K562 (cell line): ENCODE results near the gene ARAP1. TPM values are rescaled to one million over a fixed set of nuclear protein-coding genes. Genes with fewer than 3 reads are reported as not detected.

Source experiments
- ATAC-seq: fragments of 200-7000 bp; cut with Tn5 transposase; 3 replicates; pipeline ENCODE4 v1.9.1; 2020; ENCODE audit warnings: moderate library complexity
- BruUV-seq: library from RNA; stranded (reverse); fragments of 400-500 nt; replicated peaks from 2 replicates; lab custom pipeline; 2021; lab: Mats Ljungman, UMichigan
- CTCF ChIA-PET: fragments of 300-600 bp; formaldehyde crosslinking; extraction: SDS; loops from one replicate; lab custom pipeline; 2021; ENCODE audit warnings: low intra/inter-chr PET ratio; lab: Yijun Ruan, JAX
- POLR2A ChIA-PET: fragments of 300-600, 350-650 bp; sonication (Branson Sonifier 250); formaldehyde crosslinking; extraction: SDS; loops from one replicate; lab custom pipeline; 2021; ENCODE audit warnings: antibody characterized with exemption, inconsistent platforms; lab: Yijun Ruan, JAX
- DNase-seq, 4 experiments: peaks; one replicate each; pipeline versions ENCODE4 v3.0.0 to v3.0.0-alpha.2; 2011 to 2018; ENCODE audit warnings: low spot score in 3 of 4, mixed read lengths in 3 of 4; ENCODE audit errors: extremely low read depth in 1 of 4
- FAIRE-seq: peaks from 2 replicates; lab custom pipeline; 2011; peaks lifted over from hg19 to GRCh38; lab: Jason Lieb, UNC
- H2AFZ ChIP-seq: 2 replicates; pipeline ENCODE4 v1.6.0; 2011; ENCODE audit warnings: low read depth, low read length, control low read depth, inconsistent platforms
- H3K27ac ChIP-seq: fragments of 200-600 bp; 3 replicates; pipeline ENCODE4 v1.8.0; 2011; ENCODE audit warnings: low read depth, mild to moderate bottlenecking, control low read depth, inconsistent platforms, low read length, moderate library complexity, mixed read lengths; ENCODE audit errors: extremely low read depth
- H3K27me3 ChIP-seq, 2 experiments: fragments of 300-600 bp in 1 of 2; 2 replicates in 1 of 2; 3 replicates in 1 of 2; pipeline versions ENCODE4 v1.6.0 to v1.8.0; 2011; ENCODE audit warnings: inconsistent platforms in 2 of 2, low read length in 2 of 2, mild to moderate bottlenecking in 1 of 2, mixed read lengths in 1 of 2, moderate library complexity in 1 of 2; ENCODE audit not compliant: control insufficient read depth in 2 of 2, insufficient read depth in 2 of 2
- H3K36me3 ChIP-seq: fragments of 300-600 bp; 3 replicates; pipeline ENCODE4 v1.8.0; 2011; ENCODE audit warnings: mild to moderate bottlenecking, low read length, inconsistent platforms; ENCODE audit not compliant: control insufficient read depth, insufficient read depth
- H3K4me1 ChIP-seq, 2 experiments: fragments of 200-600 bp in 1 of 2; replicated peaks in 1 of 2; 2 replicates in 1 of 2; 3 replicates in 1 of 2; pipeline versions ENCODE4 v1.5.1 to v1.8.0; 2011; ENCODE audit warnings: inconsistent platforms in 2 of 2, low read length in 2 of 2, mild to moderate bottlenecking in 1 of 2, mixed read lengths in 1 of 2, moderate library complexity in 1 of 2; ENCODE audit not compliant: control insufficient read depth in 2 of 2, insufficient read depth in 2 of 2
- H3K4me2 ChIP-seq: 2 replicates; pipeline ENCODE4 v1.6.1; 2011; ENCODE audit warnings: low read length, control low read depth, inconsistent platforms, mixed read lengths; ENCODE audit not compliant: insufficient read depth
- H3K4me3 ChIP-seq: fragments of 200-600 bp; sonication (generic), shearing (Covaris generic); 2 replicates; pipeline ENCODE4 v1.5.1; 2016; ENCODE audit warnings: control low read depth, inconsistent platforms
- H3K79me2 ChIP-seq: fragments of 200-600 bp; 3 replicates; pipeline ENCODE4 v1.8.0; 2011; ENCODE audit warnings: low read length, inconsistent platforms; ENCODE audit not compliant: control insufficient read depth, insufficient read depth
- H3K9ac ChIP-seq, 2 experiments: 2 replicates each; pipeline versions ENCODE4 v1.6.0 to v1.6.1; 2011; ENCODE audit warnings: low read depth in 2 of 2, low read length in 2 of 2, control low read depth in 1 of 2, inconsistent platforms in 1 of 2, mild to moderate bottlenecking in 1 of 2, mixed read lengths in 1 of 2; ENCODE audit not compliant: insufficient read depth in 1 of 2
- H3K9me1 ChIP-seq: one replicate; pipeline ENCODE4 v1.6.0; 2011; ENCODE audit warnings: inconsistent platforms, mild to moderate bottlenecking, low read length, moderate library complexity; ENCODE audit not compliant: control insufficient read depth, insufficient read depth
- H3K9me3 ChIP-seq: replicated peaks from 2 replicates; pipeline ENCODE4 v1.5.1; 2011; ENCODE audit warnings: low read depth, low read length, inconsistent platforms; ENCODE audit not compliant: control insufficient read depth, insufficient read depth
- H4K20me1 ChIP-seq: replicated peaks from 2 replicates; pipeline ENCODE4 v1.6.1; 2011; ENCODE audit warnings: low read length, inconsistent platforms, mixed read lengths; ENCODE audit not compliant: control insufficient read depth, insufficient read depth
- ESRRB ChIP-seq: fragments of 250-450 bp; sonication (Bioruptor Pico); IDR thresholded peaks from 2 replicates; pipeline ENCODE4 v1.5.0; 2020; ENCODE audit warnings: mild to moderate bottlenecking, moderate library complexity, borderline replicate concordance
- GABPB1 ChIP-seq: sonication (generic); formaldehyde crosslinking; IDR thresholded peaks from 2 replicates; pipeline ENCODE4 v1.8.0; 2022; ENCODE audit warnings: mild to moderate bottlenecking, missing genetic modification reagents
- GTF2E2 ChIP-seq: fragments of 200-800 bp; sonication (Bioruptor generic); IDR thresholded peaks from 2 replicates; pipeline ENCODE4 v1.6.1; 2016; ENCODE audit warnings: missing genetic modification characterization, missing compliant biosample characterization
- MBD2 ChIP-seq: sonication (generic); IDR thresholded peaks from 2 replicates; pipeline ENCODE4 v1.6.1; 2016; ENCODE audit warnings: low read depth, borderline replicate concordance
- PRDM10 ChIP-seq: fragments of 450-650 bp; IDR thresholded peaks from 2 replicates; pipeline ENCODE4 v1.6.1; 2018; ENCODE audit not compliant: partially characterized antibody
- ZNF232 ChIP-seq: sonication (generic); formaldehyde crosslinking; IDR thresholded peaks from 2 replicates; pipeline ENCODE4 v1.8.0; 2022; ENCODE audit warnings: mild to moderate bottlenecking, missing genetic modification reagents
- ZNF766 ChIP-seq: fragments of 200-800 bp; sonication (Bioruptor generic); conservative IDR thresholded peaks from 2 replicates; pipeline ENCODE4 v1.6.1; 2016; ENCODE audit warnings: missing genetic modification characterization, missing compliant biosample characterization
- WGBS: fragments of 100-300 bp; shearing (Covaris generic); methylation state at CpG from one replicate; pipeline ENCODE4 v1.1.6; 2016; ENCODE audit warnings: low coverage, mixed read lengths; ENCODE audit not compliant: insufficient coverage; ENCODE audit errors: missing lambda C conversion rate; 5-methylcytosine and 5-hydroxymethylcytosine counted together
- in situ Hi-C: fragments of 300-500 bp; cut with MboI; formaldehyde crosslinking; loops from 4 replicates; pipeline ENCODE4 v1.15.0; 2018; ENCODE audit warnings: inconsistent platforms, mixed read lengths
- intact Hi-C: fragments of 100-400 bp; cut with micrococcal nuclease; formaldehyde crosslinking; loops from 2 replicates; pipeline ENCODE4 v1.14.2; 2022
- polyA plus RNA-seq, 8 experiments: library from polyadenylated mRNA; depleted of rRNA in 4 of 8; stranded (reverse) in 5 of 8; unstranded in 3 of 8; fragments of >200 nt; fragmentation: Nextera tagmentation in 2 of 8; fragmentation: Illumina TruSeq in 1 of 8; extraction: Ambion mirVana in 2 of 8; extraction: Trizol in 1 of 8; gene quantifications; 2 replicates each; pipeline versions ENCODE4 v1.2.1 to v1.2.3, GENCODE V29; 2011 to 2014; ENCODE audit warnings: inconsistent platforms in 1 of 8, missing spikeins in 1 of 8
- total RNA-seq, 7 experiments: library from RNA; depleted of rRNA in 6 of 7; stranded (reverse); fragments of >200 nt in 6 of 7; fragmentation: Illumina TruSeq in 2 of 7; extraction: Trizol in 2 of 7; gene quantifications; 2 replicates each; pipeline versions ENCODE4 v1.2.1 to v1.2.3, GENCODE V29; 2011 to 2021; ENCODE audit warnings: low replicate concordance in 1 of 7

The ARAP1 gene
- total and polyA plus RNA-seq, 9 of the 15 experiments (the other 6 are each of a cell fraction or from before 2014, with no cell fraction given) = 0.23 to 67.0 (median 24.6) TPM

GRCh38 chr11:72692498-72693237 is 59.5 kb downstream of the ARAP1 start:
- Histone ChIP-seq H3K27me3 (no peaks in the 10 kb centered on the region), H3K4me2 (no peak overlapping the region), H3K9ac (no peak overlapping the region), H3K36me3 (peaks cover 95% of the 10 kb centered on the region; the same call in 2 of the 3 replicates), H2AFZ (no peak overlapping the region), H3K9me1 (peaks cover 12% of the 10 kb centered on the region), H3K27ac (no peak overlapping the region), H3K4me1 (peaks cover 8 to 12% of the 10 kb centered on the region in 2 experiments; a peak in 4 of 5 replicates), H3K79me2 (no peaks in the 10 kb centered on the region; the same call in 2 of the 3 replicates), H4K20me1 (peaks cover 9% of the 10 kb centered on the region), H3K4me3 (no peak overlapping the region), H3K9me3 (no peaks in the 10 kb centered on the region)
- BruUV-seq = no TSS peak
- TF ChIP-seq ESRRB (CRISPR knock-in tag) (no peak), ZNF766 (CRISPR knock-in tag) (no peak), GABPB1 (CRISPR knock-in tag) (no peak)
- ChIA-PET POLR2A (interaction anchor here (0.6 kb wide), 1 partner anchor 15 kb away, joined by 4 read pairs; no protein-coding TSS in a partner anchor), CTCF (interaction anchor here (0.6 kb wide), 1 partner anchor 643 kb away, joined by 3 read pairs; no protein-coding TSS in a partner anchor)
- in situ Hi-C loops (no loop called here), intact Hi-C loops (no loop called here)
- ATAC-seq (no peak), FAIRE-seq (no peak), DNase-seq (no peak)
- WGBS = 92% methylated on average over 8 of the region's 9 CpGs

DNA sequence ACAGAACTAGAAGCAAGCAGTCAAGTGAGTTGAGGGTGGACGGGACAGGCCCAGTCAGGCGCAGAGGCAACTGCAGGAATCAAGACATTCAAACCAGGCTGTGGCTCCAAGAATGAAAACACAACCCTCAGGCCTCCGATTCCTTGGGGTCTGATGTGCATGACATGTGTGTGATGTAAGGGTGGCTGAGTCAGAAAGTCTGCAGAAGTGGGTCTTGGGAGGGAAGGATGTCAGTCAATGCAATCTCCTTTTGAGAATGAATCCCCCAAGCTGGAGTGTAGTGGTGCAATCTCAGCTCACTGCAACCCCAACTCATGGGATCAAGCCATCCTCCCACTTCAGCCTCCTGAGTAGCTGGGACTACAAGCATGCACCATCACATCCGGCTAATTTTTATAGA is 62.0 kb downstream of the ARAP1 start:
- H3K4me1 ChIP-seq = peaks cover 0 to 14% of the 10 kb centered on the region in 2 experiments; a peak in 2 of 5 replicates
- H4K20me1 ChIP-seq = peaks cover 6% of the 10 kb centered on the region
- no peaks in the 10 kb centered on the region for H3K79me2 ChIP-seq
- H3K4me2 ChIP-seq = no peak overlapping the region
- no peak overlapping the region for H3K9ac ChIP-seq
- H3K9me3 ChIP-seq = no peaks in the 10 kb centered on the region
- BruUV-seq = no TSS peak
- no peak overlapping the region for H3K27ac ChIP-seq
- no peaks in the 10 kb centered on the region for H3K9me1 ChIP-seq
- ATAC-seq (no peak), DNase-seq (no peak), FAIRE-seq (no peak)
- H3K4me3 ChIP-seq = no peak overlapping the region
- ChIA-PET CTCF (no interaction called here), POLR2A (interaction anchor here (1.2 kb wide), 1 partner anchor 37 kb away, joined by 3 read pairs; no protein-coding TSS in a partner anchor)
- H3K27me3 ChIP-seq = no peaks in the 10 kb centered on the region
- intact Hi-C loops = no loop called here
- in situ Hi-C loops = no loop called here
- H2AFZ ChIP-seq = no peak overlapping the region
- 94% methylated on average over 4 of the region's 4 CpGs for WGBS
- peaks cover 78% of the 10 kb centered on the region; the same call in 2 of the 3 replicates for H3K36me3 ChIP-seq
- TF ChIP-seq MBD2 (no peak), GTF2E2 (tag) (no peak), PRDM10 (no peak), ZNF232 (CRISPR knock-in tag) (no peak)
